Heart right ventricle (tissue), 16 donors: ENCODE results near the gene PLA2R1. TPM values are rescaled to one million over a fixed set of nuclear protein-coding genes. Genes with fewer than 3 reads are reported as not detected.
"Not testable (repeated sequence)": the region's sequence is repeated elsewhere in the genome, so short reads cannot be mapped to it uniquely, and the experiment has no call there.

ENCODE experiments used
- ATAC-seq, 8 donors: fragments of 200-7000 bp; cut with Tn5 transposase; one replicate each; pipeline ENCODE4 v1.9.1; 2020; ENCODE audit warnings: mild to moderate bottlenecking in 8 of 8, moderate library complexity in 8 of 8, moderate number of reproducible peaks in 1 of 8
- DNase-seq, 2 donors: peaks; one replicate each; pipeline ENCODE4 v3.0.0-alpha.2; 2020
- H3K27ac ChIP-seq, 10 donors: fragments of 200-600 bp; sonication (generic) in 2 of 10; one replicate each; pipeline versions ENCODE4 v1.5.0 to v1.8.0; 2020 to 2022; ENCODE audit warnings: mild to moderate bottlenecking in 3 of 10
- H3K27me3 ChIP-seq, 7 donors: fragments of 200-600 bp; one replicate each; pipeline ENCODE4 v1.8.0; 2021 to 2022; ENCODE audit warnings: mild to moderate bottlenecking in 2 of 7
- H3K36me3 ChIP-seq, 9 donors: fragments of 200-600 bp; sonication (generic) in 1 of 9; one replicate each; pipeline versions ENCODE4 v1.5.0 to v1.8.0; 2020 to 2022; ENCODE audit warnings: mild to moderate bottlenecking in 2 of 9
- H3K4me1 ChIP-seq, 9 donors: fragments of 200-600 bp; sonication (generic) in 1 of 9; one replicate each; pipeline versions ENCODE4 v1.5.0 to v1.8.0; 2020 to 2022; ENCODE audit warnings: mild to moderate bottlenecking in 4 of 9
- H3K4me3 ChIP-seq, 10 donors: fragments of 200-600 bp; sonication (generic) in 2 of 10; one replicate each; pipeline versions ENCODE4 v1.5.0 to v1.8.0; 2020 to 2022; ENCODE audit warnings: mild to moderate bottlenecking in 7 of 10, moderate library complexity in 2 of 10
- H3K9me3 ChIP-seq, 11 donors: fragments of 200-600 bp in 10 of 11; sonication (generic) in 2 of 11; one replicate each; pipeline versions ENCODE4 v1.5.0 to v1.8.0; 2013 to 2022; ENCODE audit warnings: mild to moderate bottlenecking in 2 of 11, control low read depth in 1 of 11, moderate library complexity in 1 of 11
- CTCF ChIP-seq, 9 donors: fragments of 200-600 bp; sonication (generic) in 2 of 9; IDR thresholded peaks; one replicate each; pipeline versions ENCODE4 v1.5.0 to v1.8.0; 2021 to 2022; ENCODE audit warnings: antibody characterized with exemption in 9 of 9, mild to moderate bottlenecking in 5 of 9, moderate library complexity in 1 of 9
- WGBS, 2 donors: extraction: QIAGEN DNeasy Blood & Tissue Kit; methylation state at CpG; one replicate each; pipeline ENCODE4 v1.1.7; 2013; ENCODE audit warnings: inconsistent platforms in 1 of 2; 5-methylcytosine and 5-hydroxymethylcytosine counted together
- intact Hi-C, 10 donors: fragments of 100-400 bp; cut with DNase I; formaldehyde crosslinking; loops; one replicate each; pipeline versions ENCODE4 v1.11.1 to v1.14.2; 2022
- polyA plus RNA-seq, 2 donors: library from polyadenylated mRNA; stranded (reverse); fragments of 200-250 nt; gene quantifications; one replicate each; pipeline ENCODE4 v1.2.3, GENCODE V29; 2013
- total RNA-seq, 10 donors: library from RNA; stranded (reverse); fragmentation: NEBNext Ultra II Directional in 3 of 10; extraction: Animal tissue kit (Norgen Biotek cat#: 25700) in 3 of 10; gene quantifications; one replicate each; pipeline versions ENCODE4 v1.2.1 to v1.2.4, GENCODE V29; 2021 to 2023
- donor health status: Arrhythmogenic right ventricular cardiomyopathy.
- donor health status: ischemic (EF 13 %, LVEDD 7.1; RV severe dilation, severe dysfunction).
- donor health status: healthy with polysubstance abuse.
- donor health status: DM: no; HTN: yes; CAD: no.
- donor health status: DM: no; HTN: no; CAD: no.
- donor health status: ischemic (EF 25% LVEDD 6.9; RV normal size, moderate dysfunction).
- donor health status: ischemic (EF 25% LVEDD 5.7; RV mildly dilated, moderate dysfunction).
- donor health status: healthy.
- donor health status: DM: yes; HTN: yes; CAD: no.
- donor health status: Ischemic cardiomyopathy.
- donor health status: ischemic (EF 35%, LVEDD 5.7; RV mildly dilated, moderate dysfunction).
- donor health status: nonischemic (EF 11% LVEDD 7.7; RV severe dilation, severe dysfunction).
- donor health status: DM: yes; HTN: yes; CAD: no.
- donor health status: PGD.
- donor health status: ischemic (EF 29% LVEDD 5.4; RV normal size, mild dysfunction).
- donor health status: nonischemic (EF 23%, LVEDD 6.1; RV moderate dilation, normal function).

Gene PLA2R1
- total and polyA plus RNA-seq, 12 donors = 0.38 to 3.7 (median 2.8) TPM

DNA sequence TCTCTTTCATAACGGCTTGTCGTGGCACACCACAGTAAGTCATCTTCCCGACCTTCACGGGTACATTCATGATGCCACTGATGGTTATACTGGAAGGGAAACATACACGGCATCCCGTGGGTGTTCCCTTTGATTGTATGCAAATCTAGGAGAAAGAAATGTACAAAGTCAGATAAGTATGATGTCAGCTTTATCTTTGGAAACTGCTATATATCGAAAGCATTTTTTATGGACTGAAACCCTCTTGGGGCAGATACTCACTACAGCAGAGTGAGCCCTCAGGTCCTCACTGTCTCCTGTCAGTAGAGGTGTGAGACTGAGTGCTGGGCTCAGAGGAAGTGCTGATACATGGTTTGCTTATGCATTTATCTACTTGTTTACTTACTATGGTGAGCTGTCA, 20.4 kb downstream of the PLA2R1 start:
- Histone ChIP-seq H3K4me1 (peaks cover 0 to 11% (median 0%) of the 10 kb centered on the region in 9 donors), H3K4me3 (no peak overlapping the region), H3K36me3 (peaks cover 0 to 4% (median 0%) of the 10 kb centered on the region in 9 donors), H3K27me3 (no peaks in the 10 kb centered on the region), H3K27ac (no peak overlapping the region), H3K9me3 (no peaks in the 10 kb centered on the region)
- intact Hi-C loops = no loop called here
- 76 to 82% methylated on average over 7 of the region's 7 CpGs for WGBS, 2 donors
- ATAC-seq (no peak), DNase-seq (no peak)
- no peak for TF ChIP-seq CTCF (IDR thresholded peaks at IDR 0.05)

DNA sequence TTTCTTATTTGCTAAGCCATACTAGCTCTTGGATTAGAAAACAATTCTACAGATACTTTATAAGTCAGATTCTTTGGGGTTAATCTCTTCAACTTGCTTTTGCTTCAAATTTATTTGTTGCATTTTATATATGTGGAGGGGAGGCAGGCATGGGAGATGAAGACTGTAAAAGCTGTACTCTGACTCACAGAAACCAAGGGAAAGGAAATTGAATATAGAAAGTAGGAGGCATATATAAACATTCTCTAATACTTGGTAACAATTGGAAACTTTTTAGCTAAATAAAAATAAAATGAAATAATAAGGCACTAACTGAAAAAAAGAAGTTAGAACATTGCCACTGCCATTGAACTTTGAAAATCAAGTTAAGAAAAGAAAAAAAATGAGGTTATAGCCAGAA, 21.3 kb downstream of the PLA2R1 start:
- no peak overlapping the region for H3K4me3 ChIP-seq
- no peak for ATAC-seq
- H3K9me3 ChIP-seq = no peaks in the 10 kb centered on the region
- no peak overlapping the region for H3K27ac ChIP-seq
- intact Hi-C loops = no loop called here
- peaks cover 0 to 11% (median 0%) of the 10 kb centered on the region in 9 donors for H3K4me1 ChIP-seq
- DNase-seq = no peak
- no peak for TF ChIP-seq CTCF (IDR thresholded peaks at IDR 0.05)
- peaks cover 0 to 4% (median 0%) of the 10 kb centered on the region in 9 donors for H3K36me3 ChIP-seq
- no peaks in the 10 kb centered on the region for H3K27me3 ChIP-seq

DNA sequence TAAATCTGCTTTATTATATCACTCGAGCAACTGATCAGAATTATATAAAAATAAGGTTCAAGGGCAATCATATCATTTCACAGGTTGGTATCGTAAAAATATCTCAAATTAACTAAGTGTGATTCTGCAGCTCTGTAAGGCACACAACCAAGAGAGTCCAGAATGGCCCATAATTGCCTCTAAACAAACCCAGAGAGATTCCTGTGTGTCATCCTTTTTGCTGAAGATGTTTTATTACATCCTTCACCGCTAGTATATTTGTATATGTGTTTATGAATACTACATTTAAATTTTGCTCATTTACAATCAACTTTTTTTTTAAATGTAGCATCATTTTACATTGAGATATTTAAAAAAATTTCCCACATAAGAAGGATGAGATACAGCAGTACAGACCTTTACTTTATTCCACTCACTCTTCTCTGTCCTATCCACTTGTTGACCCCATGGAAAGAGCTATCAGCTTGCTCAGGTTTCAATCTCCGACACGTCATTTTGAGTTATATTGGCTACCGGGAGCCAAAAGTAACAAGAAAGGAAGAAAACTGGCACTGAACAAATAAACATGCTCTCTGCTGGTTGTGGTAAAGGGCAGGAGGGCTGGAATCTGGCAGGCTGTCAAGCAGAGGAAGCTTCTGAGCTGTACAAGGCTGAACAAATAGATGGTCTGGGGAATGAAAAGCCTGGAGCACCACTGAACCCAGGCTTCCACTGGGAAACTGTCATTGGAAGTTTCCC, 23.1 kb downstream of the PLA2R1 start:
- DNase-seq (no peak), ATAC-seq (peak in 4 of 8 donors; percentile 52 to 81 (median 62))
- Histone ChIP-seq H3K27me3 (no peaks in the 10 kb centered on the region), H3K4me1 (peaks cover 0 to 13% (median under 1%) of the 10 kb centered on the region in 9 donors), H3K9me3 (no peaks in the 10 kb centered on the region), H3K36me3 (peaks cover 0 to 3% (median 0%) of the 10 kb centered on the region in 9 donors), H3K27ac (no peak overlapping the region), H3K4me3 (no peak overlapping the region)
- intact Hi-C loops = no loop called here
- WGBS, 2 donors = 60% methylated on average over 6 of the region's 6 CpGs
- no peak for TF ChIP-seq CTCF (IDR thresholded peaks at IDR 0.05)

DNA sequence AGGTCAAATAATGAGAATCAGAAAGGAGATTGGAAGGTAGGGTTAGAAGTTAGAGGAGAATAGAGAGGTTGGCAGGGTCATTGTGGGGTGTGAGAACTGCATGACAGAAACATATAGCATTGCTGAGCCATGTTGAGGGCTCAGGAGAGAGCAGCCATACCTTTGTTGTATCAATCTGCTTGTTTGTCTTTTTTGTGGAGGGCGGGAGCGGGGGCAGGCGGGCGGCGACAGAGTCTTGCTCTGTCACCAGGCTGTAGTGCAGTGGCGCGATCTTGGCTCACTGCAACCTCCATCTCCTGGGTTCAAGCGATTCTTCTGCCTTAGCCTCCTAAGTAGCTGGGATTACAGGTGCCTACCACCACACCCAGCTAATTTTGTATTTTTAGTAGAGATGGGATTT, 23.8 kb downstream of the PLA2R1 start:
- intact Hi-C loops, H3K4me3 ChIP-seq, DNase-seq, H3K36me3 ChIP-seq, H3K27ac ChIP-seq, H3K9me3 ChIP-seq, ATAC-seq, H3K27me3 ChIP-seq: not testable (repeated sequence)
- peaks cover 0 to 19% (median 4%) of the 10 kb centered on the region in 9 donors for H3K4me1 ChIP-seq
- 97% methylated on average over 8 of the region's 8 CpGs for WGBS, 2 donors

DNA sequence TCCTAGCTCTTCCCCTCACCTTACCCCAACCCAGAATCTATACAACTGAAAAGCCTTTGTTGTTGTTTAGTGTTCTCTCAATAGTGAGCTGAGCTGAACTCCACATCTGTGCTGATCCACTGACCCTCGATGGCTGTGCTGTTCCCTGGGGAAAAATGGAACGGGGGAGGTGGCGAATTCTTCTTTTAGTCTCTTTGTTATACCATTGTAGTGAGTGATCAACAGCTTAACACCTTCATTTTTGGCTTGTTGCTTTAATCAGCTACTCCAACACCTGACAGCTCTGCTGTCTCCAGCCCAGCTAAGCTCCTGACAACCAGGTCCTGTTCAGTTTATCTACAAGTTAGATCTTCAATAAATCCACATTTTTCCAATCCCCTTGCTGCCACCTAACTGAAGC, 25.7 kb downstream of the PLA2R1 start:
- intact Hi-C loops = no loop called here
- no peak overlapping the region for H3K4me3 ChIP-seq
- H3K27me3 ChIP-seq = no peaks in the 10 kb centered on the region
- H3K9me3 ChIP-seq = no peaks in the 10 kb centered on the region
- 51 to 58% methylated on average over 3 of the region's 3 CpGs for WGBS, 2 donors
- peaks cover 0 to 3% (median 0%) of the 10 kb centered on the region in 9 donors for H3K36me3 ChIP-seq
- DNase-seq (no peak), ATAC-seq (no peak)
- TF ChIP-seq CTCF (IDR thresholded peaks at IDR 0.05) = no peak
- no peak overlapping the region for H3K27ac ChIP-seq
- H3K4me1 ChIP-seq = peaks cover 0 to 22% (median 4%) of the 10 kb centered on the region in 9 donors
